ENCODE measurements around the gene LACTB.

LACTB gene

GRCh38 chr15:63180746-63181145 is 59.1 kb downstream of the LACTB start:
- Histone ChIP-seq H3K9me3 (ENCODE audit: low read length) (no peaks in the 10 kb centered on the region), H3K9ac (ENCODE audit: low read length) (no peak overlapping the region), H3K27me3 (ENCODE audit: control insufficient read depth in 1 of 2, insufficient read depth in 2 of 2, low read length in 2 of 2) (no peaks in the 10 kb centered on the region), H3K4me3 (ENCODE audit: low read depth in 1 of 2, low read length in 2 of 2) (no peak overlapping the region), H3K4me1 (ENCODE audit: insufficient read depth, low read length) (no peaks in the 10 kb centered on the region), H3K36me3 (ENCODE audit: insufficient read depth, low read length) (no peaks in the 10 kb centered on the region), H3K27ac (ENCODE audit: low read depth, low read length) (no peak overlapping the region)

GRCh38 chr15:63181648-63182047 is 60.0 kb downstream of the LACTB start:
- Histone ChIP-seq H3K9ac (ENCODE audit: low read length) (no peak overlapping the region), H3K9me3 (ENCODE audit: low read length) (no peaks in the 10 kb centered on the region), H3K4me3 (ENCODE audit: low read depth in 1 of 2, low read length in 2 of 2) (no peak overlapping the region), H3K4me1 (ENCODE audit: insufficient read depth, low read length) (no peaks in the 10 kb centered on the region), H3K27ac (ENCODE audit: low read depth, low read length) (no peak overlapping the region), H3K36me3 (ENCODE audit: insufficient read depth, low read length) (no peaks in the 10 kb centered on the region), H3K27me3 (ENCODE audit: control insufficient read depth in 1 of 2, insufficient read depth in 2 of 2, low read length in 2 of 2) (no peaks in the 10 kb centered on the region)

GRCh38 chr15:63185206-63185605 is 63.5 kb downstream of the LACTB start:
- no peaks in the 10 kb centered on the region for H3K27me3 ChIP-seq (ENCODE audit: control insufficient read depth in 1 of 2, insufficient read depth in 2 of 2, low read length in 2 of 2)
- H3K4me1 ChIP-seq (ENCODE audit: insufficient read depth, low read length): no peaks in the 10 kb centered on the region
- no peak overlapping the region for H3K27ac ChIP-seq (ENCODE audit: low read depth, low read length)
- no peaks in the 10 kb centered on the region for H3K36me3 ChIP-seq (ENCODE audit: insufficient read depth, low read length)
- H3K9ac ChIP-seq (ENCODE audit: low read length): no peak overlapping the region
- H3K4me3 ChIP-seq (ENCODE audit: low read depth in 1 of 2, low read length in 2 of 2): no peak overlapping the region
- H3K9me3 ChIP-seq (ENCODE audit: low read length): no peaks in the 10 kb centered on the region

- Histone ChIP-seq H3K4me1 (ENCODE audit: insufficient read depth, low read length) (peaks cover 7% of the 10 kb centered on the region), H3K36me3 (ENCODE audit: insufficient read depth, low read length) (no peaks in the 10 kb centered on the region), H3K27ac (ENCODE audit: low read depth, low read length) (no peak overlapping the region), H3K9ac (ENCODE audit: low read length) (no peak overlapping the region), H3K9me3 (ENCODE audit: low read length) (no peaks in the 10 kb centered on the region), H3K27me3 (ENCODE audit: control insufficient read depth in 1 of 2, insufficient read depth in 2 of 2, low read length in 2 of 2) (no peaks in the 10 kb centered on the region), H3K4me3 (ENCODE audit: low read depth in 1 of 2, low read length in 2 of 2) (no peak overlapping the region)
These were observed 64.4 kb downstream of the LACTB start for GRCh38 chr15:63186065-63186464.

- Histone ChIP-seq H3K9ac (ENCODE audit: low read length) (no peak overlapping the region), H3K27me3 (ENCODE audit: control insufficient read depth in 1 of 2, insufficient read depth in 2 of 2, low read length in 2 of 2) (no peaks in the 10 kb centered on the region), H3K4me3 (ENCODE audit: low read depth in 1 of 2, low read length in 2 of 2) (no peak overlapping the region), H3K4me1 (ENCODE audit: insufficient read depth, low read length) (peaks cover 7% of the 10 kb centered on the region), H3K36me3 (ENCODE audit: insufficient read depth, low read length) (no peaks in the 10 kb centered on the region), H3K27ac (ENCODE audit: low read depth, low read length) (no peak overlapping the region), H3K9me3 (ENCODE audit: low read length) (no peaks in the 10 kb centered on the region)
These were observed 66.0 kb downstream of the LACTB start for GRCh38 chr15:63187589-63188226.

GRCh38 chr15:63188247-63188925 is 66.7 kb downstream of the LACTB start:
- Histone ChIP-seq H3K9me3 (ENCODE audit: low read length) (no peaks in the 10 kb centered on the region), H3K9ac (ENCODE audit: low read length) (peak overlapping the region; percentile 58), H3K27me3 (ENCODE audit: control insufficient read depth in 1 of 2, insufficient read depth in 2 of 2, low read length in 2 of 2) (no peaks in the 10 kb centered on the region), H3K27ac (ENCODE audit: low read depth, low read length) (peak overlapping the region; percentile 94), H3K36me3 (ENCODE audit: insufficient read depth, low read length) (no peaks in the 10 kb centered on the region), H3K4me1 (ENCODE audit: insufficient read depth, low read length) (peaks cover 7% of the 10 kb centered on the region), H3K4me3 (ENCODE audit: low read depth in 1 of 2, low read length in 2 of 2) (peak overlapping the region; percentile 80 to 86)

- Histone ChIP-seq H3K4me1 (ENCODE audit: insufficient read depth, low read length) (peaks cover 13% of the 10 kb centered on the region), H3K9me3 (ENCODE audit: low read length) (no peaks in the 10 kb centered on the region), H3K36me3 (ENCODE audit: insufficient read depth, low read length) (no peaks in the 10 kb centered on the region), H3K27ac (ENCODE audit: low read depth, low read length) (peak within 1 kb of the TSS; percentile 94), H3K9ac (ENCODE audit: low read length) (peak within 1 kb of the TSS; percentile 83), H3K4me3 (ENCODE audit: low read depth in 1 of 2, low read length in 2 of 2) (peak within 1 kb of the TSS; percentile 87 to 97), H3K27me3 (ENCODE audit: control insufficient read depth in 1 of 2, insufficient read depth in 2 of 2, low read length in 2 of 2) (no peaks in the 10 kb centered on the region)
These were observed 67.5 kb downstream of the LACTB start, which contains the start of gene RAB8B for GRCh38 chr15:63188926-63189871. RAB8B (plus strand) TSS chr15:63189606; CDS start chr15:63189625, 19 bp downstream.

- Histone ChIP-seq H3K9me3 (ENCODE audit: low read length) (no peaks in the 10 kb centered on the region), H3K9ac (ENCODE audit: low read length) (peak overlapping the region; percentile 83), H3K36me3 (ENCODE audit: insufficient read depth, low read length) (no peaks in the 10 kb centered on the region), H3K4me1 (ENCODE audit: insufficient read depth, low read length) (peaks cover 22% of the 10 kb centered on the region), H3K27ac (ENCODE audit: low read depth, low read length) (peak overlapping the region; percentile 94), H3K4me3 (ENCODE audit: low read depth in 1 of 2, low read length in 2 of 2) (peak overlapping the region; percentile 87 to 97), H3K27me3 (ENCODE audit: control insufficient read depth in 1 of 2, insufficient read depth in 2 of 2, low read length in 2 of 2) (no peaks in the 10 kb centered on the region)
These were observed 68.5 kb downstream of the LACTB start for GRCh38 chr15:63189941-63190768.

GRCh38 chr15:63190769-63191649 is 69.3 kb downstream of the LACTB start:
- Histone ChIP-seq H3K4me3 (ENCODE audit: low read depth in 1 of 2, low read length in 2 of 2) (peak overlapping the region; percentile 87 to 97), H3K9ac (ENCODE audit: low read length) (peak overlapping the region; percentile 83), H3K9me3 (ENCODE audit: low read length) (no peaks in the 10 kb centered on the region), H3K27me3 (ENCODE audit: control insufficient read depth in 1 of 2, insufficient read depth in 2 of 2, low read length in 2 of 2) (no peaks in the 10 kb centered on the region), H3K4me1 (ENCODE audit: insufficient read depth, low read length) (peaks cover 31% of the 10 kb centered on the region), H3K27ac (ENCODE audit: low read depth, low read length) (peak overlapping the region; percentile 94), H3K36me3 (ENCODE audit: insufficient read depth, low read length) (no peaks in the 10 kb centered on the region)
